Omental fat pad (tissue), 4 donors: ENCODE data around the gene SLC25A27. TPM values are rescaled to one million over a fixed set of nuclear protein-coding genes. Genes with fewer than 3 reads are reported as not detected.

Source experiments
- ATAC-seq: fragments of 150-250 bp; one replicate; pipeline ENCODE4 v1.9.1; 2016; ENCODE audit warnings: mild to moderate bottlenecking, moderate library complexity; ENCODE audit not compliant: low FRiP score
- DNase-seq: peaks from one replicate; pipeline ENCODE4 v3.0.0-alpha.2; 2019; ENCODE audit warnings: low spot score
- CTCF ChIP-seq, 3 donors: fragments of 450-650 bp; IDR thresholded peaks; one replicate each; pipeline ENCODE4 v1.5.1; 2016 to 2017; ENCODE audit warnings: antibody characterized with exemption in 3 of 3, mild to moderate bottlenecking in 3 of 3, moderate library complexity in 2 of 3
- total RNA-seq, 4 donors: library from RNA; depleted of rRNA; stranded (reverse); fragments of >200 nt; gene quantifications; one replicate each; pipeline ENCODE4 v1.1.0, GENCODE V29; 2016

The SLC25A27 gene
- total RNA-seq, 4 donors from 2014 or later = 10.1 to 39.6 (median 27.9) TPM

- ATAC-seq = peak; percentile 83
- DNase-seq = no peak
- no peak for TF ChIP-seq CTCF (IDR thresholded peaks at IDR 0.05)
Measured at GRCh38 chr6:46626228-46626909, 26.4 kb upstream of the SLC25A27 start.

- ATAC-seq = no peak
- TF ChIP-seq CTCF (IDR thresholded peaks at IDR 0.05) = no peak
- no peak for DNase-seq
Measured at GRCh38 chr6:46626976-46627375, 25.8 kb upstream of the SLC25A27 start.

- ATAC-seq (no peak), DNase-seq (no peak)
- no peak for TF ChIP-seq CTCF (IDR thresholded peaks at IDR 0.05)
Measured at GRCh38 chr6:46628498-46628897, 24.3 kb upstream of the SLC25A27 start.

- DNase-seq (no peak), ATAC-seq (no peak)
- TF ChIP-seq CTCF (IDR thresholded peaks at IDR 0.05) = no peak
Measured at GRCh38 chr6:46628976-46629375, 23.8 kb upstream of the SLC25A27 start.

GRCh38 chr6:46629691-46630090 lies 23.1 kb upstream of the SLC25A27 start:
- no peak for TF ChIP-seq CTCF (IDR thresholded peaks at IDR 0.05)
- DNase-seq (no peak), ATAC-seq (no peak)

GRCh38 chr6:46632053-46632452 lies 20.7 kb upstream of the SLC25A27 start:
- no peak for TF ChIP-seq CTCF (IDR thresholded peaks at IDR 0.05)
- no peak for ATAC-seq
- no peak for DNase-seq

- no peak for TF ChIP-seq CTCF (IDR thresholded peaks at IDR 0.05)
- ATAC-seq = no peak
Measured at GRCh38 chr6:46635462-46635861, 17.3 kb upstream of the SLC25A27 start.

More at GRCh38 chr6:46635462-46635861, 17.3 kb upstream of the SLC25A27 start:
- DNase-seq = no peak
